NCI-H2029 (cell line): Measurements from ENCODE around the gene ABHD18.

ENCODE experiments used
- DNase-seq: peaks from one replicate; lab custom pipeline; 2025; lab: John Stamatoyannopoulos, UW

The ABHD18 gene

DNA sequence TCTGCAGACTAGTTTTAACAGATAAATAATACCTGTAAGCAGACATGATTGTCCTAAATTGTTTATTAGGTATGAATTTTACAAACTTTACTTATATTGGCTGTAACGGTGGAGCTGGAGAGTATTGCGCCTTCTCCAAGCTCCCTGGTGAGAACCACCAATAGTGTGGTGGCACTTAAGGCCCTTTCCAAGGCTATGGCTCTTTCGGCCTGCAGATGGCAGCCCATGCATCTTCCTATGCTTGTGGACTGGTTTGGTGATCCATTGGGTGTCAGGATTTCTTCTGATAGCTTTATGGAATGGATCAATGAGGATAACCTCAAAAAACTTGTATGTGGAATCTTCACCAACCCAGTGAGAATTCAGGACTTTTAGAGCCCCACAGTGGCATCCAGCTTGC lies 103.7 kb downstream of the ABHD18 start:
- DNase-seq = no peak

GRCh38 chr4:128076464-128076863 lies 111.3 kb downstream of the ABHD18 start:
- no peak for DNase-seq
